GM21390 (cell line): ENCODE measurements around the gene TRIAP1.
"Not testable (repeated sequence)": the region's sequence is repeated elsewhere in the genome, so short reads cannot be mapped to it uniquely, and the experiment has no call there.

Source experiments
- ATAC-seq: cut with Tn5 transposase; IDR thresholded peaks from one replicate; pipeline ENCODE4 v1.9.1; 2021; ENCODE audit not compliant: unreplicated experiment

The TRIAP1 gene

DNA sequence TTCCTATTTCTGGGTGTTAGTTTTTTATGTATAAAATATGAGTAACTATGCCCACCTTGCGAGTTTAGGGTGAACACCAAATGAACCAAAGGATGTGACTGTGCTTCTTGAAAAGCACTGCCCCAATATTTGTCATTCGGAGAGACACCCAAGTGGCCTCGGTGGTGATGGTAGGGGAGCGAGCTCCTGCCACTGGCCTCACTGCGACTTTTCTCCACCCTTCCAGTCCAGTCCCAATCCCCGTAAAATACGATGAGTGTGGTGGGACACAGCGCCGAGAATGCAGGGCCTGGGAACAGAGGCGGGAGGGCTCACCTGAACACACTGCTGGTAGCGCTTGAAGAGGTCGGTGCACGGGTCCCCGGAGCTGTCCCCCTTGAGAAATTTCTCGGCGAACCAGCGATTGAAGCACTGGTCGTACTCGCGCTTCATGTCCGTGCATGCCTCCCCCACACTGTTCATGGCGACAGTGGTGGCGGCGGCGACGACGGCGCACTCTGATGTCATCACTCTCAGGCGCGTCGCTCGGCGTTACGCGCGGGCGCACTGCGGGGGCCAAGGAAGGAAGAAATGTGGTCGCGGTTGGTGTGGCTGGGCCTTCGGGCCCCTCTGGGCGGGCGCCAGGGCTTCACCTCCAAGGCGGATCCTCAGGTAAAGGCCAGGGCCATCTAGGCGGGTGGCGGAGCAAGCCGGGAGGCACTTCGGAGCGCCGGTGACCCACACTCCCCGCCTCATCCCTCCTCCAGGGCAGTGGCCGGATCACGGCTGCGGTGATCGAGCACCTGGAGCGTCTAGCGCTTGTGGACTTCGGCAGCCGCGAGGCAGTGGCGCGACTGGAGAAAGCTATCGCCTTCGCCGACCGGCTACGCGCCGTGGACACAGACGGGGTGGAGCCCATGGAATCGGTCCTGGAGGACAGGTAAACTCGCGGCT is at the start of gene TRIAP1, which contains the start of gene GATC:
TSS of gene TRIAP1 (minus strand) at position 474 of the 933 bp plus-strand sequence. CDS start at position 462, 12 bp downstream.
TSS of gene GATC (plus strand) at position 534 of the 933 bp plus-strand sequence. CDS start at position 571, 37 bp downstream.
- peak; percentile 82 for ATAC-seq

DNA sequence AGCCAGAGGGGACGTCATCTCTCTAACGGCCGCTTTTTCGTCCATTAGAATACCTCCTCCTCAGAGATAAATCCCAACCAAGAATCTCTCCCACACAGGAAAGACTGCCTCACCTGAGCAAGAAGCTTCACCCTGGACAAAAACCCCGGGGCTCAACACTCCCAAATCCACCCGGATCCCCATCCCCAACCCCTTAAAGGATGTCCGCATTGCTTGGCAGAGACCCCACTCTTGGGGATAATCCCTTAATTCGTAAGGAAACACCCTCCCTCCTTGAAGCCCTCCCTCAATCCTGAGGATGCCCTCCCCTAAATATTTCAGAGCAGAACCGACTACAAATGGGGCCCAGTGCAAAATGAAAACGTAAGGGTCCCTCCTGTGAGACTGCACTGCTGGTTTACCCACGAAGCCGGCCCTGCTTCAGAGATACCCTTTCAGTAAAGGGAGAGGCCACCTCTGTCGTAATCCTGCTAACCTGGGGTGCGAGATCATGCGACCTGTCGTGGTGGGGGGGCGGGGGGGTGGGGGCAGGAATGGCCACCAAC is 49.1 kb upstream of the TRIAP1 start:
- no peak for ATAC-seq

DNA sequence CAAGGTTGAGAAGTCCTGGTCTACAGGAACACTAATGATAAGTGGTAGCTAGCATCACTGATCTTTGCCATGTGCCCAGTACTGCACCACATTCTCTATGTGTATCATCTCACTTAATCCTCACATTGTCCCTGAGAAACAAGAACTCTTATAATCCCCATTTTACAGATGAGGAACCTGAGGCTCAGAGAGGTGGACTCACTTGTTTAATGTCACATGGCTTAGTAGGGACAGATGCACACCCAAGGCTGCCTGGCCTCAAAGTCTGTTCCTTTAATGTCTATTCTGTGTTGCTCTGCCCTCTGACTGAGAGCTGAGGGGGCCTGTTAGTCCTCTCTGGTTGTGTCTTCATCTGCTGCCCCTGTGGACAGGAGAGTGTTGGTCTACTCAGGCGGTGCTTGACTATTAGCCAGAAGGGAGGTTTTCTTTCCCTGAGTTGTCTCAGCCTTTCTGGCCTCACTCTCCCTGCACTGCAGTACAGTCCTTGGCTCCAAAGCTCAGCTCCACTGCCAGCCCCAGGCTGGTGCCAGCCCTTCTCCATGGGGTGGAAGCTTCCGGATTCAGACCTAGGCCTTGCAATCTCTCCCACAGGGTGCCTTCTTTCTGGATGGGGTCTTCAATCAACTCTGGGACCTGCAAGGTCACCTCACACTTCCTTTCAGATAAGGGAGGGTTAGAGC is 44.8 kb upstream of the TRIAP1 start:
- no peak for ATAC-seq

DNA sequence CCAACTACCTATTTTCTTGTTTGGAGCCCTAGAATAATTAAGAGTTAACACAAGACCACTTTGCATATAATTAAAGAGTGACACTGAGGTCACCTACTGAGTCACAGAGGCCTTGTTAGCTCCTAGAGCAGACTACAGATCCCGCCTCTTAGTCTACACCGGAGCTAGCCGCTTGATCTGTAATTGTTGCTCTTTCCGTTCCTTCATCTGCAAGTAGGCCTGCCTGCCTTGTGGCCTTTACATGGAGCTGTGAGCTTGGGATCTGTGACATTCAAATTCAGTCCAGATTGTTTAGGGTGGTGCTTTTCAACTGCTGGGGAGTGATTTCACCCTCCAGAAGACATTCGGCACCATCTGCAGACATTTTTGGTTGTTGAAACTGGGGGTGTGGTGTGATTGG is 44.1 kb upstream of the TRIAP1 start:
- no peak for ATAC-seq

DNA sequence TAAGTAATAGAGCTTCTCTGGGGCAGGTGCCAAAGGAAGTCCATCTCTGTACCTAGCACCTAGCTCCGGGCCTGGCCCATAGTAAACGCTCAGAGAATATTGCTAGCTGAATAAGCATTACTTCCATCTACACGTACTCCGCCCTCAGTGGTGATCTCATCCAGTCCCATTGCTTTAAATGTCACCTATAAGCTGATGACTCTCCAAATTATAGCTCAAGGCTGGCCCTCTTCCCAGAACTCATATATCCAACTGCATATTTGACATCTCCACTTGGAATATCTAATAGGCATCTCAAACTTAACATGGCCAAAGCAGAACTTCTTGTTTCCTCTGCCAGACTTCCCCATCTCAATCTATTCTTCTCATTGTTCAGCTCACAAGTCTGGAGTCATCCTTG is 42.8 kb upstream of the TRIAP1 start:
- ATAC-seq = no peak

DNA sequence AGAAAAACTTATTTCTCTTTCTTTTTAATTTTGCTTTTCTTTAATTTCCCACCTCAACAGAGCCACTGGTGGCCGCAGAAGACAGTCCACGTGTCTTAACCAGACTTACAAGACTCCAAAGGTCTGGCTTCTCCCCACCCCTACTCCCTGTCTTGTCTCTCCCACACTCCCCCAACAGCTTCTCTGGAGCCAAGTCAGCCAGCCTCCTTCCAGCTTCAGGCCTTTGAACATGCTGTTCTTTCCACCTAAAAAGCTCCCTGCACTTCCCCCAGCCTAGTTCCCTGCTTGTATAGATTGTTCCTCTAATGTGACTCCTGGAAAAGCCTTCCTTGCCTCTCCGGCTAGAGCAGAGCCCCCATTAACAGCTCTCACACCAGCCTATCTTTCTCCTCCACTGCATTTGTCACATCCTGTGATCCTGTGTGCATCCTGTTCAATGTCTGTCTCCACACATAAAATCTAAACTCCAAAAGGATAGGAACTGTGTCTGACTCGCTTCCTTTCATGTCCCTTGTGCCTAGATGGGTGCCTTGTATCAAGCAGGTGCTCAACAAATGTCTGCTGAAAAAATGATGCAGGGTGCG is 42.0 kb upstream of the TRIAP1 start:
- ATAC-seq = no peak

DNA sequence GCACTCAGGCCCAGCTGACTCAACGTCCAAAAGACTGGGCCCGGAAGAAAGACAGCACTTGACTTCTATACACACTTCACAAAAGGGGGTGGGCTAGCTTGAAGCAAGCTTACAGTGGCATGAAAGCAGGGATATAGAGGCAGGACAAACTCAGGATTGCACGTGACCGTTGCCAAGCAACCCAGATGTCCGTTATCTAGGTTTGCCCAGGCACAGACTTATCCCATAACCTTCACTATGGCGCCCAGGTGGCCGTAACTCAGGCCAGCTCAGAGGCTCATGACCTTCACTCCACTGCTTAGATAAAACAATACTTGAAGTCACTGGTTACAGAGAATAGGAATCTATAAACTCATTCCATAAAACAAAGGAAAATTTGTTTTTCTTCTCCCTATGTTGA is 41.4 kb upstream of the TRIAP1 start:
- not testable (repeated sequence) for ATAC-seq

DNA sequence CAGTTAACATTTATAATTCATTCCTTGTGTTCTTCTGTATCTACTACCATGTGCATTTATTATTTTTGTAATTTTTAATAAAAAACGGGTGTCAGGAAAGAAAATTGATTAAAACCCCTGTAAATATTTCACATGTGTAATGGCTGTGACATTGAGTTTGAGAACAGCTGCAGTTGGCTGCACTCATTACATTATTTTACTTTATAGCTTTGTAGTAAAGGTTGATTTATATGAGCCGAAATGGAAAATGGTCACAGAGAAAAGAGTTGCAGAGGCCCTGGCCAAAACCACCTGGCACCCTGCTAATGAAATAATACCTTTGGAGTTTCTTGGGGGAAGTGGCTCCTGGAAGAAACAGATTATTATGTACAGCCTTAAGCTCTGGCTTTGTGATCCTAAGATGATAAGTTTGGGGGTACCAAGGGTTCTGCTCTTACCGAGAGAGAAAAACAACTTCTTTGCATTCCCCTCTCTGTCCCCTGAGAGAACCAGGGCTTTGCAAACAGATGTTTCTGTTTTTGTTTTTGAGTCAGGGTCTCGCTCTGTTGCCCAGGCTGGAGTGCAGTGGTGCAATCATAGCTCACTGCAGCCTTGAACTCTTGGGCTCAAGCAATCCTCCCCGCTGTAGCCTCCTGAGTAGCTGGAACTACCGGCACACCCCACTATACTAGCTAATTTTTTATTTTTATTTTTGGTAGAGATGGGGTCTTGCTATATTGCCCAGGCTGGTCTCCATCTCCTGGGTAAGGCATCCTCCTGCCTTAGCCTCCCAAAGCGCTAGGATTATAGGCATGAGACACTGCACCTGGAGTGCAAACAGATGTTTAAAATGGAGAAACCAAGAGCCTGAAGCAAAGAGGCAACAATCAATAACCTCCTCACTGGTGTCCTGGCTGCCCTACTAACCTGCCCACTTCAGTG is 40.0 kb upstream of the TRIAP1 start:
- no peak for ATAC-seq

DNA sequence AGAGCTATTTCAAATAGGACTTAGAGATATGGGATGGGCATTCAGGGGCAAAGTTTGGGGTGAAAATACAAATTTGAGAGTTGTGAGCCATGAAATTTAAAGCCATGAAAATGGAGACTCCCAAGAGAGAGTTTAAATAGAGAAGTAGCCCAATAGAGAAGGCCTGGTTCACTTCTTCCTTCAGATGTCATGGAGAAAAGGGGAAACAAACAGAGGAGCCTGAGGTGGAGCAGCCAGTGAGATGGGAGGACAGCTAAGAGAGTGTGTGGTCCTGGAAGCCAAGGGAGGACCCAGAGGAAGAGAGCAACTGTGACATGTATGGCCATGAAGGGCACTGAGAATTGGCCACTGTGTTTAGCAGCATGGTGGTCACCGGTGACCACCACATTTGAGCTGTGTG is 37.4 kb upstream of the TRIAP1 start:
- no peak for ATAC-seq

DNA sequence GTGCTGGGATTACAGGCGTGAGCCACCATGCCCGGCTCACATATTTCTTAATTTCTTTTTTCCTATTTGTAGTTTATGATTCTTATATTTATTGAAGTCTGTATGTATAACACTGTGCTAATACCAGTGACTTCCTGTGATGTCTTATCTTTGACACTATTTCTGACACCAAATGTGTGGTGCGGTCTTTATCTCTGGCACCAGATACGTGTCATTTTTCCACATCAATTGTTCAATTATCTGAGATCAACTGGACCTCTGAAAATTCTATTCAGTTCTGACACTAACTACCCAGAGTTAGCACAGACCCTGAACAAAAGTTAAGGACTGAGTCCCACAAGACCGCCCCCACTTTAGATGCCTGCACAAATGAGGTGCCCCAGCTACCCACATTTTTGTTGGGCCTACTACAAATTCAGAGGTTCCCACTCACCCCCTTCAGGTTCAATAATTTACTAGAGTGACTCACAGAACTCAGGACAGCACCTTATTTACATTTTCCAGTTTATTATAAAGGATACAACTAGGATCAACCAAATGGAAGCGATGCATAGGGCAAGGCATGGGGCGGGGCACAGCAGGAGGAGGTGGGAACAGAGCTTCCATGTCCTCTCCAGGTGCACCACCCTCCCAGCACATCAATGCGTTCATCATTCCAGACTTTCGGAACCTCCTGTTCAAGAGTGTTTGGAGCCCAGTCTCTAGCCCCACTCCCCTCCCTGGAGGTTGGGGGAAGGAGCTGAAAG is 35.0 kb upstream of the TRIAP1 start:
- ATAC-seq = no peak

DNA sequence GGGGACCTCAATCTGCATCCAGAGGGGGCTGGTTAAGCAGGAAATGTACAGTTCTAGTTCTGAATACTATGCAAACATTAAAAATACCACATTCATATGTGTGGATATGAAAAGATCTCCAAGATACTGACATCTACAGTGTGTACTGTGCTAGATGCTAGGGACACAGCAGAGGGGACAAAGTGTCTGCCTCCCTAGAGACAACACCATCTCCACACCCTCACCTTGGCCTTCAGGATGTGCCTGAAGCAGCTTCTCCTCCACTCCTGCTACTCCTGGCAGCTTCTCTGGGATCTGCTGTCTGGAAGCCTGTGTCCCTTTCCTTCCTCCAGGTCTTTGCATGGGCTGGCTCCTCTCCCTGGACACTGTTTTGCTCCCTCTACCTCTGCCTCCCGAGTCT is 34.0 kb upstream of the TRIAP1 start:
- no peak for ATAC-seq

DNA sequence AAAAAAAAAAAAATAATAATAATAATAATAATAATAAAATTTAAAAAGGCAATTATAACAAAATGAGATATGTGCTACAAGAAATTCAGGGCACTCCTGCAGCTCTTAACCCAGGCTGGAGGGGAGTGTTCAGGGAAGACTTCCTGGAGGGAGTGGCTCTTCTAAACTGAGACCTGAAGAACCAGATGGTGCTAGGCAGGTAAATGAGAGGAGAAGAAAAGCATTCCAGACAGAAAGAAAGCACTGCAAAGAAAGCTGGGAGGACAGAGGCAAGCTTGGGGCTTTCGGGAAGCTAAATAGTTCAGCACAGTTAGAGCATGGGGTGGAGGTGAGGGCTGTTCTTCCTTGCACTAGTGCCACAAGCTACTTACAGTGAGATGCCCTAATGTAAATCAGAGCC is 33.3 kb upstream of the TRIAP1 start:
- no peak for ATAC-seq

DNA sequence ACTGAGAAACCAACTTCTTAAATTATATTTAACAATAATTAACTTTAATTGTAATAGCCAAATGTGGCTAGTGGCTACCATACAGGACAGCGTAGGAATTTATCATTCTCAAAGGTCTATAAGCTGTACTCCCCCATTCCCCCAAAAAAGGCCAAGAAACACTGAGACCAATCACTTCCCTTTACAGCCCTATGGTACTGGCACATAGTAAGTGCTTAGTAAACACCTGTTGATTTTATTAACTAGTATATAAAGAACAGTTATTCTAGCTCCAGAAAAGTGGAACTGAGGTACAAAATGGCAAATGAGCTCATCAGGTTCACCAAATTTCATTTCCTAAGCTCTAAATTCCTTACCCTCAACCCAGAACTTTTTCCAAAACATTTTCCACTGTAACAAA is 29.5 kb upstream of the TRIAP1 start:
- no peak for ATAC-seq

DNA sequence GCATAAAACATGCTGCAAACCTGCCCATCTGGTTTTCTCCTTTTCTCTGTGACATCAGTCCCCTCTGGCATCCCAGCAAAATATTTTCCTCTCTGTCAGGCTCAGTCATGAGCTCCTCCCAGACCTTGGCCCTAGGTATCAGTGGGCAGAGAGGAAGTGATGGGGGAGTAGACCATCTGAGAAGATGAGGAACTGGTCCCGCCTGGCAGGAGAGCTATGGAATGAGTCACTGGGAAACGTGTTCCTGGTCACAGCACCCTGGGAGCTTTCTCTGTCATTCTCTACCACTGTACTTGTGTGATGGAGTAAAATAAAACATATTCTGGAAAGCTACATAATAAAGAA is 28.4 kb upstream of the TRIAP1 start:
- ATAC-seq = no peak

DNA sequence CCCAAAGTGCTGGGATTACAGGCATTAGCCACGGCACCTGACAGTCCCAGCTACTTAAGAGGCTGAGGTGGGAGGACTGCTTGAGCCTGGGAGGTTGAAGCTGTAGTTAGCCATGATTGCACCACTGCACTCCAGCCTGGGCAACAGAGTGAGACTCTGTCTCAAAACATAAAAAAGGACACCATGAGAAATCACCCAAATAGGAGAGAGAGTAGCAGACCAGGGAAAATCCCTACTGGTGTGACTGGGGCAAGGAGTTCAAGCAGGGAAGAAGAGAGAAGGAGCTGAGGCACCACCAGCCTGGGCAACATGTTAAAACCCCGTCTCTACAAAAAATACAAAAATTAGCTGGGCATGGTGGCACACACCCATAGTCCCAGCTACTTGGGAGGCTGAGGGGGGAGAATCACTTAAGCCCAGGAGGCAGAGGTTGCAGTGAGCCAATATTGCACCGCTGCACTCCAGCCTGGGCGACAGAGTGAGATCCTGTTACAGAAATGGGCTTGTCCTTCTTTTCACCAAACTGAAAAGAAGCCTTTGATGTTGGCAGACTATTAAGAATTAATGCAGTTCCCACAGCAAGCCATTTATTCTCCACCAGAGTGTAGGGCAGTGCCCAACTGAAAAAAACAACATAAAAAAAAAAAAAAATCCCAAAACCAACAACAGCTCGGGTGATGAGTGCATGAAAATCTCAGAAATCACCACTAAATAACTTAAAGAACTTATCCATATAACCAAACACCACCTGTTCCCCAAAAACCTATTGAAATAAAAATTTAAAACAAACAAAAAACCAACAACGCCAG is 27.8 kb upstream of the TRIAP1 start:
- ATAC-seq = no peak

DNA sequence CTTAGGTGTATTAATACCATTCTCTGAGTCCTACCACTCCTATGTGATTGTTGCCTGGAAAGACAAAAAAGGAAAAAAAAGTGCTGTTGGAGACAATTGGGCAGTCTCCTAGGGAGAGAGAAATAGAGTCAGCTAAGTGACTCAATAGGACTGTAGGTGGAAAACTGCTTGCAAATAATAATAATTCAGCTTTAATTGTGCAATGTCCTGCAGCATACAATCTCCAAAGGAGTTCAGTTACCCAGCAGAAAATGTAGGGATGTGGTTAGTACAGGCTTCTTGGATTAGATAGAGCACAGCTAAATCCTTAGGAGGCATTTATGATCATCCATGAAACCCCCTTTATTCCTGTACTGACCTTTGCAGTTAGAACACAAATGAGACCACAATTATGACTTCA is 26.3 kb upstream of the TRIAP1 start:
- ATAC-seq = no peak

DNA sequence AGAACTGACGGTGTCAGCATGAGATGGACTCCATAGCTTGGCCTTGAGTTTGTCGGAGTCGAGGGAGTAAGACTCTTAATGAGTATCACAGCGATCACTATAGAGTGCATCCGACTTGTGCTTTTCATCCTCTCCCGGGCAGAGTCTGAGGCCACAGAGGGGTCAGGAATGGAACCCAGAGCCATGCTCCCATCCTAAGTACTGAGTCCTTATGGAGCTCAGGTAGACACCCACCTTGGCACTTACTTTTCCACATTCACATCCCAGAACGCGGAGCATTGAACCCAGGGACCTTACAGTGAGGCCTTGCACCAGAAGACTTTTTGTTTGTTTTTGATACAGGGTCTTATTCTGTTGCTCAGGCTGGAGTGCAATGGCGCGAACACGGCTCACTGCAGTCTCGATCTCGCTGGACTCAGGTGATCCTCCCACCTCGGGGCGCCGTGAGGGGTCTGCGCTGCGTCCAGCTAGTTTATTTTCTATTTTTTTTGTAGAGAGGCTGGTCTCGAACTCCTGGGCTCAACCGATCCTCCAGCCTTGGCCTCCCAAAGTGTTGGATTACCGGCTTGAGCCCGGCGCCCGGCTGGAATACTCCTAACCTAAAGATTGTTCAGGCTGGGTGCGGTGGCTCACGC is 24.1 kb upstream of the TRIAP1 start:
- ATAC-seq = peak; percentile 21

DNA sequence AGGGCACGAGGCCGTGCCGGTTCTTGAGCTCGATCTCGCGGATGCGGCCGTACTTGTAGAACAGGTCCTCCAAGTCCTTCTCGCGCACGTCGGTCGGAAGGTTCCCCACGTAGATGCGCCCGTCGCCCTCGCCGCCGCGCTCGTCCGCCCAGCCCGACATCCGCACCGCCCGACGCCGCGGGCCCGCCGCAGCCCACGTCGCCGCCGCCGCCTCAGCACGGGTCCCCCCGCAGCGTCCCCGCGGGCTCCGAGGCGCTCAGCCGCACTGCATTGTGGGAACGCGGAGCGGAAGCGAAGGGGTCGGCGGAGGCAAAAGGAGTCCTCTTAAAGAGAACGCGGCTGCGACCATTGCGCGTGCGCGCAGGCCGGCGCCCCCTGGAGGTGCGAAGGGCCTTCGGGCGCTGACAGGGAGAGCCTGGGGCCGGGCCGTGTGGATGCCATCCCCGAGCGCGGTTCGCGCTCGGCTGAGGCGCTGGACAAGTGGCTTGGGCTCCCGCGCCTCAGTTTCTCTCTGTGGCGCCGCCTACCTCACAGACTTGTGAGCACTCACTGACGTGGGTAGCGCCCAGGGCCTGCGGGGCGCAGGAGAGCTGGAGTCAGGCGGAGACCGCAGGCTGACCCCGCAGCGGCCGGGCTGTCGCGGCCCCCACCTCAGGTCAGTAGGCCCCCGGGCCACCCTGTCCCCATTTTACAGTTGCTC is 23.4 kb upstream of the TRIAP1 start, which contains the start of gene SRSF9:
TSS of gene SRSF9 (minus strand) at position 299 of the 700 bp plus-strand sequence. CDS start at position 160, 139 bp downstream.
- peak; percentile 89 for ATAC-seq
